ENCODE data around the gene BRINP1. TPM values are rescaled to one million over a fixed set of nuclear protein-coding genes. Genes with fewer than 3 reads are reported as not detected.

Gene BRINP1
- total RNA-seq, 3 donors from 2014 or later (not counting 1 experiment from before 2014, with no cell fraction given) = not detected

DNA sequence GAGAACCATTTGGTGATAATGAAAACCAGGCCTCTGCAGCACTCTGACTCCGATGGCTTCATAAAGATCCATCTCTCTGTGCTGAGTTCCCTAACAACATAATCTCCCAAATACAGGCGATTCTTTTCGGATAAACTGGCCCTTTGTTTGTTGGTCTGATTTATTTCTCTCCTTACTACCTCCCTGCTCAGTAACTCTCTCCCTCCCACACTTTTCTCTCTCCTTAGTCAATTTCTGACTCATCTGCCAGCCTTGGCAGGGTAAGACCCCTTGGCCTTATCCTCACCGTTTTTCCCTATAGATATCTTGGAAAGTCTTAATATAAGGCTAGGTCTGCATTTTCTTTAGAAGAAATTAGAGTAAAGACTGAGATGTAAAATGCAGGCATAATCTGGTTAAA lies 128.7 kb downstream of the BRINP1 start:
- intact Hi-C loops (cut with micrococcal nuclease) = no loop called here
- Mint-ChIP-seq H3K27ac (no peak overlapping the region), H3K9me3 (peaks cover 5% of the 10 kb centered on the region in 2 donors), H3K4me1 (no peaks in the 10 kb centered on the region), H3K27me3 (ENCODE audit: low read depth in 2 of 2) (no peaks in the 10 kb centered on the region), H3K36me3 (no peaks in the 10 kb centered on the region), H3K4me3 (no peak overlapping the region)
- DNase-seq (no peak), ATAC-seq (no peak)
- no peaks in the 10 kb centered on the region for H3K27me3 ChIP-seq (ENCODE audit: control insufficient read depth, insufficient read depth, low read length)
- TF ChIP-seq, protein P1, sequence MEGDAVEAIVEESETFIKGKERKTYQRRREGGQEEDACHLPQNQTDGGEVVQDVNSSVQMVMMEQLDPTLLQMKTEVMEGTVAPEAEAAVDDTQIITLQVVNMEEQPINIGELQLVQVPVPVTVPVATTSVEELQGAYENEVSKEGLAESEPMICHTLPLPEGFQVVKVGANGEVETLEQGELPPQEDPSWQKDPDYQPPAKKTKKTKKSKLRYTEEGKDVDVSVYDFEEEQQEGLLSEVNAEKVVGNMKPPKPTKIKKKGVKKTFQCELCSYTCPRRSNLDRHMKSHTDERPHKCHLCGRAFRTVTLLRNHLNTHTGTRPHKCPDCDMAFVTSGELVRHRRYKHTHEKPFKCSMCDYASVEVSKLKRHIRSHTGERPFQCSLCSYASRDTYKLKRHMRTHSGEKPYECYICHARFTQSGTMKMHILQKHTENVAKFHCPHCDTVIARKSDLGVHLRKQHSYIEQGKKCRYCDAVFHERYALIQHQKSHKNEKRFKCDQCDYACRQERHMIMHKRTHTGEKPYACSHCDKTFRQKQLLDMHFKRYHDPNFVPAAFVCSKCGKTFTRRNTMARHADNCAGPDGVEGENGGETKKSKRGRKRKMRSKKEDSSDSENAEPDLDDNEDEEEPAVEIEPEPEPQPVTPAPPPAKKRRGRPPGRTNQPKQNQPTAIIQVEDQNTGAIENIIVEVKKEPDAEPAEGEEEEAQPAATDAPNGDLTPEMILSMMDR (IDR thresholded peaks at IDR 0.05) = no peak
- H3K9me3 ChIP-seq (ENCODE audit: control insufficient read depth, insufficient read depth, low read length) = no peaks in the 10 kb centered on the region
- no peak overlapping the region for H3K4me3 ChIP-seq (ENCODE audit: low read length)
- 85% methylated on average over 3 of the region's 4 CpGs for WGBS (ENCODE audit: insufficient coverage)
- no peaks in the 10 kb centered on the region for H3K36me3 ChIP-seq (ENCODE audit: control insufficient read depth, insufficient read depth, low read length)
- H3K27ac ChIP-seq (ENCODE audit: low read length) = no peak overlapping the region
- no peaks in the 10 kb centered on the region for H3K4me1 ChIP-seq (ENCODE audit: control insufficient read depth, insufficient read depth, low read length)

- no peaks in the 10 kb centered on the region for H3K27me3 Mint-ChIP-seq (ENCODE audit: low read depth in 2 of 2)
- H3K9me3 Mint-ChIP-seq = peaks cover 2 to 3% of the 10 kb centered on the region in 2 donors
- TF ChIP-seq, protein P1 (IDR thresholded peaks at IDR 0.05) = no peak
- H3K36me3 Mint-ChIP-seq = no peaks in the 10 kb centered on the region
- ATAC-seq = no peak
- H3K4me3 Mint-ChIP-seq = no peak overlapping the region
- no peaks in the 10 kb centered on the region for H3K27me3 ChIP-seq (ENCODE audit: control insufficient read depth, insufficient read depth, low read length)
- H3K27ac ChIP-seq (ENCODE audit: low read length) = no peak overlapping the region
- intact Hi-C loops (cut with micrococcal nuclease) = no loop called here
- no peak overlapping the region for H3K4me3 ChIP-seq (ENCODE audit: low read length)
- DNase-seq = no peak
- H3K4me1 ChIP-seq (ENCODE audit: control insufficient read depth, insufficient read depth, low read length) = no peaks in the 10 kb centered on the region
- H3K4me1 Mint-ChIP-seq = no peaks in the 10 kb centered on the region
- no peak overlapping the region for H3K27ac Mint-ChIP-seq
- H3K9me3 ChIP-seq (ENCODE audit: control insufficient read depth, insufficient read depth, low read length) = no peaks in the 10 kb centered on the region
- 37% methylated on average over 1 of the region's 1 CpG for WGBS (ENCODE audit: insufficient coverage)
- no peaks in the 10 kb centered on the region for H3K36me3 ChIP-seq (ENCODE audit: control insufficient read depth, insufficient read depth, low read length)
Measured at GRCh38 chr9:119234636-119235035, 134.6 kb downstream of the BRINP1 start.

DNA sequence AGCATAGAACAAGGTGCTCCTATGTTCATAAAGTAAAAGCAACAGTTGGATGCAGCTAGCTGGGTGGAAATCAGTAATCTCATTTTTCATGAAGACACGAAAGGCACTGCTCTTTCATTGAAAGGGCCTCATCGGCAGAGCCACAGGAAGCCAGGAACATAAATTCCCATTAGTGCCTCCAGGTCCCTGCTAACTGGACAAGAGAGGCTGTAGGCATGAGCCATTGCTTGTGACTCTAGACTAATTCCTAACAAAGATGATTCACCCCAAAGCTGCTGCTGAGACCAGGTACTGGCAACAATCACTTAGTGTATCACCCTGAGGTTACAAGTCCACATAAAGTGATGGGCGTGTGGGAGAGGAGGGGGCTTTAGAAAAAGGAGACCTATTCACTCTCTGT lies 141.8 kb downstream of the BRINP1 start:
- no peaks in the 10 kb centered on the region for H3K36me3 Mint-ChIP-seq
- Histone ChIP-seq H3K4me1 (ENCODE audit: control insufficient read depth, insufficient read depth, low read length) (no peaks in the 10 kb centered on the region), H3K36me3 (ENCODE audit: control insufficient read depth, insufficient read depth, low read length) (no peaks in the 10 kb centered on the region), H3K27ac (ENCODE audit: low read length) (no peak overlapping the region), H3K27me3 (ENCODE audit: control insufficient read depth, insufficient read depth, low read length) (no peaks in the 10 kb centered on the region), H3K9me3 (ENCODE audit: control insufficient read depth, insufficient read depth, low read length) (no peaks in the 10 kb centered on the region), H3K4me3 (ENCODE audit: low read length) (no peak overlapping the region)
- intact Hi-C loops (cut with micrococcal nuclease) = no loop called here
- WGBS (ENCODE audit: insufficient coverage) = 63% methylated on average over 2 of the region's 3 CpGs
- TF ChIP-seq, protein P1 (IDR thresholded peaks at IDR 0.05) = no peak
- no peaks in the 10 kb centered on the region for H3K4me1 Mint-ChIP-seq
- no peak overlapping the region for H3K27ac Mint-ChIP-seq
- peaks cover 0 to 4% of the 10 kb centered on the region in 2 donors for H3K9me3 Mint-ChIP-seq
- DNase-seq (no peak), ATAC-seq (no peak)
- no peaks in the 10 kb centered on the region for H3K27me3 Mint-ChIP-seq (ENCODE audit: low read depth in 2 of 2)
- H3K4me3 Mint-ChIP-seq = no peak overlapping the region

GRCh38 chr9:119224431-119224830 lies 144.8 kb downstream of the BRINP1 start:
- H3K4me3 ChIP-seq (ENCODE audit: low read length) = no peak overlapping the region
- ATAC-seq = no peak
- peaks cover under 1 to 6% of the 10 kb centered on the region in 2 donors for H3K9me3 Mint-ChIP-seq
- no peak overlapping the region for H3K27ac Mint-ChIP-seq
- no peak overlapping the region for H3K4me3 Mint-ChIP-seq
- no peaks in the 10 kb centered on the region for H3K36me3 ChIP-seq (ENCODE audit: control insufficient read depth, insufficient read depth, low read length)
- WGBS (ENCODE audit: insufficient coverage) = 34% methylated on average over 2 of the region's 2 CpGs
- H3K36me3 Mint-ChIP-seq = no peaks in the 10 kb centered on the region
- no peak for DNase-seq
- H3K9me3 ChIP-seq (ENCODE audit: control insufficient read depth, insufficient read depth, low read length) = no peaks in the 10 kb centered on the region
- H3K27ac ChIP-seq (ENCODE audit: low read length) = no peak overlapping the region
- no peaks in the 10 kb centered on the region for H3K4me1 Mint-ChIP-seq
- intact Hi-C loops (cut with micrococcal nuclease) = no loop called here
- H3K4me1 ChIP-seq (ENCODE audit: control insufficient read depth, insufficient read depth, low read length) = no peaks in the 10 kb centered on the region
- H3K27me3 ChIP-seq (ENCODE audit: control insufficient read depth, insufficient read depth, low read length) = no peaks in the 10 kb centered on the region
- TF ChIP-seq, protein P1 (IDR thresholded peaks at IDR 0.05) = no peak
- H3K27me3 Mint-ChIP-seq (ENCODE audit: low read depth in 2 of 2) = no peaks in the 10 kb centered on the region

All from natural killer cell (primary cell).